SK-N-SH treated with all-trans-retinoic acid at 6 μM for 48 hours (cell line): Measurements from ENCODE around the gene PTPN1.

Experiments
- GLIS3 ChIP-seq: fragments of 250-450 bp; sonication (Bioruptor Pico); IDR thresholded peaks from 2 replicates; pipeline ENCODE4 v1.5.0; 2020; ENCODE audit warnings: mild to moderate bottlenecking, moderate library complexity
- ZNF565 ChIP-seq: fragments of 450-650 bp; formaldehyde crosslinking; conservative IDR thresholded peaks from 2 replicates; pipeline ENCODE4 v1.5.0; 2020; ENCODE audit warnings: low read depth, mild to moderate bottlenecking, moderate library complexity
- ZNF8 ChIP-seq: fragments of 450-650 bp; formaldehyde crosslinking; IDR thresholded peaks from 2 replicates; pipeline ENCODE4 v1.5.0; 2020; ENCODE audit warnings: mild to moderate bottlenecking, moderate library complexity

GRCh38 chr20:50559856-50560638 lies 49.9 kb downstream of the PTPN1 start:
- TF ChIP-seq ZNF565 (CRISPR knock-in tag) (no peak), GLIS3 (CRISPR knock-in tag) (no peak), ZNF8 (no peak)
